CD4-positive, alpha-beta memory T cell (primary cell): Measurements from ENCODE around the gene TTC33. TPM values are rescaled to one million over a fixed set of nuclear protein-coding genes. Genes with fewer than 3 reads are reported as not detected.
"Not testable (repeated sequence)": the region's sequence is repeated elsewhere in the genome, so short reads cannot be mapped to it uniquely, and the experiment has no call there.

Experiments used
- CTCF ChIA-PET: fragments of 350-600 bp; sonication (Branson Sonifier 250); formaldehyde crosslinking; loops from one replicate; lab custom pipeline; 2021; ENCODE audit warnings: inconsistent platforms; ENCODE audit not compliant: partially characterized antibody; lab: Charles Lee
- POLR2A ChIA-PET: fragments of 350-600 bp; sonication (Branson Sonifier 250); formaldehyde crosslinking; loops from one replicate; lab custom pipeline; 2021; ENCODE audit not compliant: partially characterized antibody; lab: Charles Lee
- DNase-seq, 5 donors: peaks; one replicate each; pipeline versions ENCODE4 v3.0.0 to v3.0.0-alpha.2; 2020 to 2022; ENCODE audit warnings: mixed read lengths in 1 of 5
- H3K27ac ChIP-seq: one replicate; pipeline ENCODE4 v1.7.0; 2013; ENCODE audit warnings: low read depth, low read length
- H3K27me3 ChIP-seq: 2 replicates; pipeline ENCODE4 v1.7.0; 2013; ENCODE audit warnings: mild to moderate bottlenecking, low read length, moderate library complexity; ENCODE audit not compliant: insufficient read depth
- H3K36me3 ChIP-seq: 2 replicates; pipeline ENCODE4 v1.7.0; 2013; ENCODE audit warnings: mild to moderate bottlenecking, low read length, moderate library complexity; ENCODE audit not compliant: insufficient read depth
- H3K4me1 ChIP-seq: 2 replicates; pipeline ENCODE4 v1.7.0; 2013; ENCODE audit warnings: mild to moderate bottlenecking, low read length, moderate library complexity; ENCODE audit not compliant: insufficient read depth
- H3K4me3 ChIP-seq, 2 donors: one replicate each; pipeline ENCODE4 v1.7.0; 2013; ENCODE audit warnings: low read length in 2 of 2, mild to moderate bottlenecking in 1 of 2
- H3K9me3 ChIP-seq, 2 donors: one replicate each; pipeline ENCODE4 v1.7.0; 2013; ENCODE audit warnings: low read length in 2 of 2, control low read depth in 1 of 2; ENCODE audit not compliant: control insufficient read depth in 1 of 2
- H3K27ac Mint-ChIP-seq, 7 donors: one replicate each; pipeline ENCODE4 v1.8.0; 2020 to 2021; ENCODE audit warnings: mixed read lengths in 7 of 7, mild to moderate bottlenecking in 6 of 7, inconsistent platforms in 3 of 7, moderate library complexity in 3 of 7
- H3K27me3 Mint-ChIP-seq, 2 donors: one replicate each; pipeline ENCODE4 v1.8.0; 2020 to 2021; ENCODE audit warnings: mixed read lengths in 2 of 2
- H3K36me3 Mint-ChIP-seq, 2 donors: one replicate each; pipeline ENCODE4 v1.8.0; 2020 to 2021; ENCODE audit warnings: mixed read lengths in 2 of 2, inconsistent platforms in 1 of 2, mild to moderate bottlenecking in 1 of 2
- H3K4me1 Mint-ChIP-seq, 4 donors: one replicate each; pipeline ENCODE4 v1.8.0; 2020 to 2021; ENCODE audit warnings: mixed read lengths in 4 of 4, mild to moderate bottlenecking in 1 of 4
- H3K4me3 Mint-ChIP-seq, 8 donors: one replicate each; pipeline ENCODE4 v1.8.0; 2020 to 2021; ENCODE audit warnings: mixed read lengths in 8 of 8, mild to moderate bottlenecking in 7 of 8, moderate library complexity in 6 of 8, inconsistent platforms in 3 of 8
- H3K9me3 Mint-ChIP-seq, 8 donors: one replicate each; pipeline ENCODE4 v1.8.0; 2020 to 2021; ENCODE audit warnings: mixed read lengths in 8 of 8, mild to moderate bottlenecking in 5 of 8, inconsistent platforms in 3 of 8, moderate library complexity in 1 of 8
- intact Hi-C: fragments of 100-400 bp; cut with micrococcal nuclease; formaldehyde crosslinking; loops from one replicate; pipeline ENCODE4 v1.15.1; 2023
- polyA plus RNA-seq, 2 donors: library from polyadenylated mRNA; unstranded; fragments of 300-500 nt; fragmentation: Illumina TruSeq; gene quantifications; one replicate each; pipeline ENCODE4 v1.2.3, GENCODE V29; 2021
- total RNA-seq, 2 experiments: library from RNA; stranded (reverse); gene quantifications; one replicate each; pipeline ENCODE4 v1.2.3, GENCODE V29; 2021

The TTC33 gene
- total and polyA plus RNA-seq, 4 experiments from 2014 or later: 13.2 to 17.2 (median 15.7) TPM

GRCh38 chr5:40656091-40656490, 99.7 kb downstream of the TTC33 start:
- H3K27me3 ChIP-seq, H3K27me3 Mint-ChIP-seq, H3K4me3 ChIP-seq, H3K36me3 ChIP-seq, H3K9me3 Mint-ChIP-seq, H3K9me3 ChIP-seq, DNase-seq, intact Hi-C loops, H3K36me3 Mint-ChIP-seq, H3K27ac ChIP-seq: not testable (repeated sequence)
- Mint-ChIP-seq H3K4me3 (peak overlapping the region in 1 of 8 donors; percentile 50), H3K4me1 (peaks cover 41 to 73% (median 55%) of the 10 kb centered on the region in 4 donors), H3K27ac (peak overlapping the region in 6 of 7 donors; percentile 51 to 90 (median 84))
- CTCF ChIA-PET: interaction anchor here (7.6 kb wide), 1 partner anchor 27 kb away, joined by 58 read pairs; the partner anchor contains the start of gene PTGER4
- POLR2A ChIA-PET: interaction anchor here (1.4 to 8.0 kb wide), 2 partner anchors 23 to 246 kb away, joined by 5 to 158 read pairs; partner anchors contain the start of gene PTGER4
- H3K4me1 ChIP-seq: peaks cover 60% of the 10 kb centered on the region

GRCh38 chr5:40655138-40655537, 100.6 kb downstream of the TTC33 start:
- peak in 1 of 5 donors; percentile 28 for DNase-seq
- peak overlapping the region in 1 of 2 donors; percentile 32 for H3K4me3 ChIP-seq

GRCh38 chr5:40654377-40654991, 101.3 kb downstream of the TTC33 start:
- POLR2A ChIA-PET: interaction anchor here (0.9 to 8.0 kb wide), 14 partner anchors 8 to 1581 kb away, joined by 3 to 158 read pairs (median 6); partner anchors contain the start of gene PTGER4
- peak overlapping the region; percentile 79 to 94 (median 87) for H3K4me3 Mint-ChIP-seq
- Histone ChIP-seq H3K4me1 (peaks cover 72% of the 10 kb centered on the region), H3K9me3 (no peaks in the 10 kb centered on the region), H3K4me3 (peak overlapping the region in 1 of 2 donors; percentile 32), H3K27me3 (no peaks in the 10 kb centered on the region), H3K36me3 (no peaks in the 10 kb centered on the region), H3K27ac (peak overlapping the region; percentile 55)
- intact Hi-C loops: loop anchor here (1.0 to 2.0 kb wide), 2 partner anchors 16 to 25 kb away; partner anchors contain the start of gene PTGER4
- CTCF ChIA-PET: interaction anchor here (1.0 to 7.6 kb wide), 4 partner anchors 16 to 53 kb away, joined by 3 to 58 read pairs (median 4); partner anchors contain the start of gene PTGER4
- H3K27ac Mint-ChIP-seq: peak overlapping the region; percentile 84 to 97 (median 95)
- H3K4me1 Mint-ChIP-seq: peaks cover 49 to 87% (median 67%) of the 10 kb centered on the region in 4 donors
- no peak for DNase-seq
- no peaks in the 10 kb centered on the region for H3K27me3 Mint-ChIP-seq
- H3K9me3 Mint-ChIP-seq: no peaks in the 10 kb centered on the region
- no peaks in the 10 kb centered on the region for H3K36me3 Mint-ChIP-seq

More at GRCh38 chr5:40655138-40655537, 100.6 kb downstream of the TTC33 start:
- no peaks in the 10 kb centered on the region for H3K27me3 Mint-ChIP-seq
- peak overlapping the region; percentile 84 to 97 (median 93) for H3K27ac Mint-ChIP-seq
- H3K9me3 Mint-ChIP-seq: no peaks in the 10 kb centered on the region
- POLR2A ChIA-PET: interaction anchor here (1.1 to 8.0 kb wide), 6 partner anchors 9 to 245 kb away, joined by 3 to 158 read pairs (median 4); partner anchors contain the start of gene PTGER4
- Histone ChIP-seq H3K36me3 (no peaks in the 10 kb centered on the region), H3K27ac (peak overlapping the region; percentile 55), H3K9me3 (no peaks in the 10 kb centered on the region), H3K27me3 (no peaks in the 10 kb centered on the region), H3K4me1 (peaks cover 66% of the 10 kb centered on the region)
- intact Hi-C loops: loop anchor here (2.0 kb wide), 1 partner anchor 16 kb away; no protein-coding TSS in a partner anchor
- H3K4me1 Mint-ChIP-seq: peaks cover 43 to 80% (median 61%) of the 10 kb centered on the region in 4 donors
- H3K36me3 Mint-ChIP-seq: no peaks in the 10 kb centered on the region
- peak overlapping the region; percentile 79 to 94 (median 87) for H3K4me3 Mint-ChIP-seq
- CTCF ChIA-PET: interaction anchor here (7.6 kb wide), 1 partner anchor 28 kb away, joined by 58 read pairs; the partner anchor contains the start of gene PTGER4

GRCh38 chr5:40653221-40654022, 102.3 kb downstream of the TTC33 start:
- Mint-ChIP-seq H3K27ac (peak overlapping the region; percentile 84 to 97 (median 95)), H3K9me3 (no peaks in the 10 kb centered on the region), H3K4me3 (peak overlapping the region; percentile 72 to 94 (median 87)), H3K27me3 (no peaks in the 10 kb centered on the region), H3K36me3 (no peaks in the 10 kb centered on the region), H3K4me1 (peaks cover 51 to 89% (median 73%) of the 10 kb centered on the region in 4 donors)
- POLR2A ChIA-PET: interaction anchor here (0.6 to 8.0 kb wide), 14 partner anchors 16 to 1580 kb away, joined by 3 to 158 read pairs (median 6); partner anchors contain the start of gene PTGER4
- CTCF ChIA-PET: interaction anchor here (0.6 to 7.6 kb wide), 15 partner anchors 9 to 937 kb away, joined by 3 to 58 read pairs (median 4); partner anchors contain the start of gene PTGER4
- intact Hi-C loops: loop anchor here (1.0 to 2.0 kb wide), 3 partner anchors 17 to 75 kb away; partner anchors contain the start of gene PTGER4
- H3K36me3 ChIP-seq: no peaks in the 10 kb centered on the region
- H3K9me3 ChIP-seq: no peaks in the 10 kb centered on the region
- H3K4me3 ChIP-seq: no peak overlapping the region
- peaks cover 82% of the 10 kb centered on the region for H3K4me1 ChIP-seq
- H3K27ac ChIP-seq: peak overlapping the region; percentile 55
- peak; percentile 24 to 51 (median 44) for DNase-seq
- no peaks in the 10 kb centered on the region for H3K27me3 ChIP-seq

GRCh38 chr5:40652441-40653220, 103.1 kb downstream of the TTC33 start:
- Histone ChIP-seq H3K27me3 (no peaks in the 10 kb centered on the region), H3K27ac (peak overlapping the region; percentile 55), H3K4me1 (peaks cover 82% of the 10 kb centered on the region), H3K4me3 (no peak overlapping the region), H3K9me3 (no peaks in the 10 kb centered on the region), H3K36me3 (no peaks in the 10 kb centered on the region)
- Mint-ChIP-seq H3K27ac (peak overlapping the region; percentile 84 to 97 (median 93)), H3K4me3 (peak overlapping the region; percentile 63 to 90 (median 84)), H3K36me3 (no peaks in the 10 kb centered on the region), H3K9me3 (no peaks in the 10 kb centered on the region), H3K4me1 (peaks cover 53 to 89% (median 73%) of the 10 kb centered on the region in 4 donors), H3K27me3 (no peaks in the 10 kb centered on the region)
- intact Hi-C loops: loop anchor here (2.0 kb wide), 1 partner anchor 74 kb away; no protein-coding TSS in a partner anchor
- DNase-seq: peak in 2 of 5 donors; percentile 19 to 30
- POLR2A ChIA-PET: interaction anchor here (0.6 to 8.0 kb wide), 15 partner anchors 20 to 288 kb away, joined by 3 to 158 read pairs (median 5); partner anchors contain the start of gene PTGER4
- CTCF ChIA-PET: interaction anchor here (0.6 to 7.6 kb wide), 14 partner anchors 13 to 936 kb away, joined by 3 to 58 read pairs (median 4); partner anchors contain the start of gene PTGER4

- peaks cover 49 to 77% (median 66%) of the 10 kb centered on the region in 4 donors for H3K4me1 Mint-ChIP-seq
- POLR2A ChIA-PET: interaction anchor here (1.6 to 8.0 kb wide), 4 partner anchors 27 to 241 kb away, joined by 3 to 158 read pairs (median 10); partner anchors contain the start of gene PTGER4
Observed at GRCh38 chr5:40651201-40651600, 104.6 kb downstream of the TTC33 start.

More at GRCh38 chr5:40651201-40651600, 104.6 kb downstream of the TTC33 start:
- Histone ChIP-seq H3K9me3 (no peaks in the 10 kb centered on the region), H3K4me3 (no peak overlapping the region), H3K4me1 (peaks cover 73% of the 10 kb centered on the region), H3K27me3 (no peaks in the 10 kb centered on the region), H3K36me3 (no peaks in the 10 kb centered on the region), H3K27ac (no peak overlapping the region)
- no peak for DNase-seq
- CTCF ChIA-PET: interaction anchor here (7.6 kb wide), 1 partner anchor 32 kb away, joined by 58 read pairs; the partner anchor contains the start of gene PTGER4
- Mint-ChIP-seq H3K9me3 (no peaks in the 10 kb centered on the region), H3K27ac (peak overlapping the region in 2 of 7 donors; percentile 18 to 76), H3K27me3 (no peaks in the 10 kb centered on the region), H3K36me3 (no peaks in the 10 kb centered on the region), H3K4me3 (peak overlapping the region in 1 of 8 donors; percentile 8)
- intact Hi-C loops: no loop called here
